H9 (cell line): ENCODE measurements around the gene P2RY4. TPM values are rescaled to one million over a fixed set of nuclear protein-coding genes. Genes with fewer than 3 reads are reported as not detected.

Experiments used
- DNase-seq: peaks from one replicate; pipeline ENCODE4 v3.0.0-alpha.2; 2017
- H2AFZ ChIP-seq: one replicate; pipeline ENCODE4 v1.6.1; 2013; ENCODE audit warnings: mild to moderate bottlenecking, low read length, control low read depth, moderate library complexity
- H2AK5ac ChIP-seq: 2 replicates; pipeline ENCODE4 v1.6.1; 2013; ENCODE audit warnings: low read length, control low read depth, mixed read lengths; ENCODE audit not compliant: insufficient read length
- H2BK120ac ChIP-seq: one replicate; pipeline ENCODE4 v1.6.1; 2013; ENCODE audit warnings: low read depth, mild to moderate bottlenecking, low read length, control low read depth, inconsistent platforms; ENCODE audit not compliant: poor library complexity, severe bottlenecking
- H2BK12ac ChIP-seq: 2 replicates; pipeline ENCODE4 v1.6.1; 2013; ENCODE audit warnings: low read length, control low read depth, mixed read lengths, low read depth; ENCODE audit not compliant: insufficient read length
- H2BK15ac ChIP-seq: 2 replicates; pipeline ENCODE4 v1.6.1; 2013; ENCODE audit warnings: low read depth, low read length, control low read depth
- H2BK20ac ChIP-seq: one replicate; pipeline ENCODE4 v1.6.1; 2013; ENCODE audit warnings: low read depth, mild to moderate bottlenecking, low read length, control low read depth, inconsistent platforms; ENCODE audit not compliant: poor library complexity, severe bottlenecking
- H2BK5ac ChIP-seq: 2 replicates; pipeline ENCODE4 v1.6.1; 2013; ENCODE audit warnings: low read length, control low read depth, mixed read lengths; ENCODE audit not compliant: insufficient read length
- H3K14ac ChIP-seq: 2 replicates; pipeline ENCODE4 v1.6.1; 2013; ENCODE audit warnings: low read length, control low read depth; ENCODE audit not compliant: insufficient read depth
- H3K18ac ChIP-seq: 2 replicates; pipeline ENCODE4 v1.6.1; 2013; ENCODE audit warnings: low read depth, mild to moderate bottlenecking, mixed read lengths, low read length, control low read depth; ENCODE audit not compliant: insufficient read length
- H3K23ac ChIP-seq: 2 replicates; pipeline ENCODE4 v1.6.1; 2013; ENCODE audit warnings: low read length, control low read depth, mixed read lengths, low read depth; ENCODE audit not compliant: insufficient read length
- H3K23me2 ChIP-seq: 2 replicates; pipeline ENCODE4 v1.6.1; 2013; ENCODE audit warnings: low read depth, mild to moderate bottlenecking, mixed read lengths, low read length, control low read depth; ENCODE audit not compliant: insufficient read length, poor library complexity, severe bottlenecking
- H3K27ac ChIP-seq: 2 replicates; pipeline ENCODE4 v1.5.1; 2013; ENCODE audit warnings: low read length, control low read depth, mixed read lengths, low read depth; ENCODE audit not compliant: insufficient read length
- H3K27me3 ChIP-seq: 2 replicates; pipeline ENCODE4 v1.6.1; 2013; ENCODE audit warnings: low read length, control low read depth, inconsistent platforms; ENCODE audit not compliant: insufficient read depth
- H3K4ac ChIP-seq: 2 replicates; pipeline ENCODE4 v1.6.1; 2013; ENCODE audit warnings: low read depth, mild to moderate bottlenecking, control low read depth, inconsistent platforms, low read length, moderate library complexity
- H3K4me1 ChIP-seq: 2 replicates; pipeline ENCODE4 v1.6.1; 2013; ENCODE audit warnings: low read length, control low read depth, inconsistent platforms; ENCODE audit not compliant: insufficient read depth
- H3K4me2 ChIP-seq: 2 replicates; pipeline ENCODE4 v1.6.1; 2013; ENCODE audit warnings: low read length, control low read depth, mixed read lengths; ENCODE audit not compliant: insufficient read length, insufficient read depth
- H3K56ac ChIP-seq: 2 replicates; pipeline ENCODE4 v1.6.1; 2013; ENCODE audit warnings: low read depth, mild to moderate bottlenecking, mixed read lengths, low read length, control low read depth; ENCODE audit not compliant: insufficient read length
- H3K79me1 ChIP-seq: 2 replicates; pipeline ENCODE4 v1.6.1; 2013; ENCODE audit warnings: low read depth, mild to moderate bottlenecking, moderate library complexity, low read length, control low read depth, inconsistent platforms; ENCODE audit not compliant: insufficient read depth, poor library complexity, severe bottlenecking
- H3K79me2 ChIP-seq: 2 replicates; pipeline ENCODE4 v1.6.1; 2013; ENCODE audit warnings: low read length, control low read depth, inconsistent platforms; ENCODE audit not compliant: insufficient read depth
- H3K9ac ChIP-seq: 2 replicates; pipeline ENCODE4 v1.6.1; 2013; ENCODE audit warnings: low read length, control low read depth, mixed read lengths; ENCODE audit not compliant: insufficient read length; ENCODE audit errors: extremely low read depth
- H3K9me3 ChIP-seq: one replicate; pipeline ENCODE4 v1.6.1; 2013; ENCODE audit warnings: low read depth, low read length, inconsistent platforms; ENCODE audit not compliant: control insufficient read depth
- H3T11ph ChIP-seq: one replicate; pipeline ENCODE4 v1.6.1; 2013; ENCODE audit warnings: mild to moderate bottlenecking, low read length, control low read depth, inconsistent platforms
- H4K20me1 ChIP-seq: one replicate; pipeline ENCODE4 v1.6.1; 2013; ENCODE audit not compliant: control insufficient read depth, insufficient read length, insufficient read depth
- H4K5ac ChIP-seq: 2 replicates; pipeline ENCODE4 v1.6.1; 2013; ENCODE audit warnings: low read depth, mild to moderate bottlenecking, mixed read lengths, low read length, control low read depth; ENCODE audit not compliant: insufficient read length
- H4K8ac ChIP-seq: replicated peaks from 2 replicates; pipeline ENCODE4 v1.6.1; 2013; ENCODE audit warnings: low read length, control low read depth, mixed read lengths, low read depth; ENCODE audit not compliant: insufficient read length
- H4K91ac ChIP-seq: 2 replicates; pipeline ENCODE4 v1.6.1; 2013; ENCODE audit warnings: low read depth, mild to moderate bottlenecking, moderate library complexity, mixed read lengths, low read length, control low read depth; ENCODE audit not compliant: insufficient read length
- H3K27ac Mint-ChIP-seq, 3 experiments: 2 replicates in 2 of 3; 3 replicates in 1 of 3; pipeline ENCODE4 v1.8.0; 2020 to 2021; ENCODE audit warnings: mixed read lengths in 3 of 3, mild to moderate bottlenecking in 1 of 3, moderate library complexity in 1 of 3
- H3K27me3 Mint-ChIP-seq: 2 replicates; pipeline ENCODE4 v1.8.0; 2021; ENCODE audit warnings: low read depth, mild to moderate bottlenecking, moderate library complexity, mixed read lengths
- H3K36me3 Mint-ChIP-seq, 3 experiments: 2 replicates in 2 of 3; 3 replicates in 1 of 3; pipeline ENCODE4 v1.8.0; 2020 to 2021; ENCODE audit warnings: low read depth in 3 of 3, mixed read lengths in 3 of 3; ENCODE audit not compliant: insufficient read depth in 1 of 3
- H3K4me1 Mint-ChIP-seq, 2 experiments: 2 replicates each; pipeline ENCODE4 v1.8.0; 2020; ENCODE audit warnings: mixed read lengths in 2 of 2
- H3K4me3 Mint-ChIP-seq, 2 experiments: 2 replicates in 1 of 2; 3 replicates in 1 of 2; pipeline ENCODE4 v1.8.0; 2020 to 2021; ENCODE audit warnings: mild to moderate bottlenecking in 2 of 2, mixed read lengths in 2 of 2, moderate library complexity in 1 of 2
- H3K9me3 Mint-ChIP-seq, 2 experiments: 2 replicates in 1 of 2; 3 replicates in 1 of 2; pipeline ENCODE4 v1.8.0; 2020; ENCODE audit warnings: mild to moderate bottlenecking in 2 of 2, mixed read lengths in 2 of 2, moderate library complexity in 1 of 2
- WGBS: extraction: QIAGEN DNeasy Blood & Tissue Kit; methylation state at CpG from one replicate; pipeline ENCODE4 v1.1.7; 2013; ENCODE audit warnings: missing lambda C conversion rate, low lambda C conversion rate, mixed read lengths; ENCODE audit not compliant: insufficient read length; ENCODE audit errors: extremely low coverage; 5-methylcytosine and 5-hydroxymethylcytosine counted together
- total RNA-seq: library from RNA; stranded (reverse); gene quantifications from 2 replicates; pipeline ENCODE4 v1.2.1, GENCODE V29; 2021
- TF ChIP-seq, protein P1 (sequence below): fragments of 200-600 bp; sonication (generic); conservative IDR thresholded peaks from 3 replicates; pipeline ENCODE4 v1.8.0; 2021; ENCODE audit warnings: antibody characterized with exemption, mild to moderate bottlenecking

Gene P2RY4
- total RNA-seq, 1 experiment from 2014 or later = not detected

DNA sequence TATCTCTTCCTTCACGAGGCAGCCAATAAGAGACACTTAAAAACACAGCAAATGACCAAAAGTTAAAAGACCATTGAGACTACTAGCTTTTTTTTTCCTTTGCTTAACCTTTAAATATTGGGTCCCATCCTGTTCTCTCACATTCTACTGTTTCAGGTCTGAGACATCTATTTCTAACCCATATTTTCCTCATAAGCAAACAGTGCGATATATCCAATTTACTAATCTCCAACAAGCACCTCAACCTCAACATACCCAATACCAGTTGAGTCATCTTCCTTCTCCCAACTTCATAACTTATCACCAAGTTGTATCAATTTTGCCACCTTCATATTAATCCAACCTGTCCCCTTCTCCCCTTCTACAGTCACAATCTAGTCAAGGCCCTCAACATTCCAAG lies 18.5 kb downstream of the P2RY4 start:
- Mint-ChIP-seq H3K9me3 (peaks cover 51 to 67% of the 10 kb centered on the region in 2 experiments), H3K27ac (no peak overlapping the region), H3K36me3 (peaks cover 0 to 2% (median 0%) of the 10 kb centered on the region in 3 experiments; a peak in 2 of 7 replicates), H3K4me3 (no peak overlapping the region), H3K4me1 (peaks cover 17% of the 10 kb centered on the region in 2 experiments), H3K27me3 (no peaks in the 10 kb centered on the region)
- Histone ChIP-seq H3K79me2 (no peaks in the 10 kb centered on the region), H3K14ac (no peak overlapping the region), H3T11ph (no peak overlapping the region), H3K27me3 (no peaks in the 10 kb centered on the region), H3K9ac (no peak overlapping the region), H4K8ac (no peak overlapping the region), H3K4me2 (no peak overlapping the region), H3K4ac (no peak overlapping the region), H2BK12ac (no peak overlapping the region), H3K18ac (no peak overlapping the region), H3K23ac (no peak overlapping the region), H2AFZ (no peak overlapping the region), H3K4me1 (no peaks in the 10 kb centered on the region), H2BK5ac (no peak overlapping the region), H2BK120ac (no peak overlapping the region), H4K91ac (no peak overlapping the region), H3K9me3 (peaks cover 28% of the 10 kb centered on the region), H2BK15ac (no peak overlapping the region), H4K20me1 (no peaks in the 10 kb centered on the region), H2BK20ac (no peak overlapping the region), H3K23me2 (no peaks in the 10 kb centered on the region), H2AK5ac (no peak overlapping the region), H3K56ac (no peak overlapping the region), H3K79me1 (no peaks in the 10 kb centered on the region), H4K5ac (no peak overlapping the region), H3K27ac (no peak overlapping the region)
- TF ChIP-seq, protein P1, sequence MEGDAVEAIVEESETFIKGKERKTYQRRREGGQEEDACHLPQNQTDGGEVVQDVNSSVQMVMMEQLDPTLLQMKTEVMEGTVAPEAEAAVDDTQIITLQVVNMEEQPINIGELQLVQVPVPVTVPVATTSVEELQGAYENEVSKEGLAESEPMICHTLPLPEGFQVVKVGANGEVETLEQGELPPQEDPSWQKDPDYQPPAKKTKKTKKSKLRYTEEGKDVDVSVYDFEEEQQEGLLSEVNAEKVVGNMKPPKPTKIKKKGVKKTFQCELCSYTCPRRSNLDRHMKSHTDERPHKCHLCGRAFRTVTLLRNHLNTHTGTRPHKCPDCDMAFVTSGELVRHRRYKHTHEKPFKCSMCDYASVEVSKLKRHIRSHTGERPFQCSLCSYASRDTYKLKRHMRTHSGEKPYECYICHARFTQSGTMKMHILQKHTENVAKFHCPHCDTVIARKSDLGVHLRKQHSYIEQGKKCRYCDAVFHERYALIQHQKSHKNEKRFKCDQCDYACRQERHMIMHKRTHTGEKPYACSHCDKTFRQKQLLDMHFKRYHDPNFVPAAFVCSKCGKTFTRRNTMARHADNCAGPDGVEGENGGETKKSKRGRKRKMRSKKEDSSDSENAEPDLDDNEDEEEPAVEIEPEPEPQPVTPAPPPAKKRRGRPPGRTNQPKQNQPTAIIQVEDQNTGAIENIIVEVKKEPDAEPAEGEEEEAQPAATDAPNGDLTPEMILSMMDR = no peak
- WGBS = 100% methylated on average over 1 of the region's 2 CpGs
- DNase-seq = no peak
